Measurements from ENCODE around the gene GGTLC2. TPM values are rescaled to one million over a fixed set of nuclear protein-coding genes. Genes with fewer than 3 reads are reported as not detected.

Gene GGTLC2
- total and polyA plus RNA-seq, 2 donors, result 0.07 TPM; not detected in 1

DNA sequence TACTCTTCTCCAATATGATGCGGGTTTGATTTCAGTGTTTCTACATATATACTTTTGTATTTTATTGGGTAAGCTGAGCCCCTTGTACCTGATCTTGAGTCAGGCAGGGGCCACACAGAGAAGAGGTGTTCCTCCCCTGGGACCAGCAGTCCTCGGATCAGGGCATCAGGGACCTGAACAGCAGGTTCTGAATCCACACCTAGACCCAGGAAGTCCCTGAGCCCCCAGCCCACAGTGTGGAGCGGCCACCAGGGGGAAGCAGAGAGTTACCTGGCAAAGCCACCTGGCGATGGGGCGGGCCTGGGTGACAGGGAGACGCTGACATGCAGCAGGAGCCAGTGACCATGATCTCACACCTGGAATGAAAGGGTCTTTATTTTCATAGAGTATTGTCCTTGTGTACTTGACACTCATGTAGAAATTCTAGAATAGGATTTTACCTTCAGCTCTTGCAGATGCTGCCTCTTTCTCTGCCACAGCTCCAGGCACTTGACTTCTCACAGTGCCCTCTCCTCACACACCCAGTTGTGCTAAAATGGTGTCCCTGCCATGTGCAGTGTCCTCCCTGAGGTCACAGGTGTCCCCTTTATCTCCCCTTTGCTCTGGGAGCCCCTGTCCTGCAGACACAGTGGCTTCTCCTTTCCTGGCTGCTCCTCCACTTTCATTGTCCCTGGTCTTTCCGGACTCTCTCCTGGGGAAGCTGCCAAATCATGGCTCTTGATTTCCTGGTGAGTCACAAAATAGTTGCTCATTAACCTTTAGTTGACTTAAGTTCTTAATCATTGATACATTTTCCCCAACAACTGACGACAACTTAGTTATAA lies 48.5 kb downstream of the GGTLC2 start:
- no peaks in the 10 kb centered on the region for H3K36me3 ChIP-seq (ENCODE audit: control insufficient read depth in 2 of 2, insufficient read depth in 2 of 2, low read length in 1 of 2)
- peak overlapping the region in 1 of 2 donors; percentile 7 for H3K27ac ChIP-seq (ENCODE audit: low read depth in 1 of 2, low read length in 1 of 2)
- H3K4me1 ChIP-seq (ENCODE audit: control insufficient read depth in 2 of 2, insufficient read depth in 2 of 2, low read length in 2 of 2), result peaks cover 0 to 6% of the 10 kb centered on the region in 2 donors
- 82% methylated on average over 8 of the region's 8 CpGs for WGBS
- no peaks in the 10 kb centered on the region for H3K27me3 ChIP-seq (ENCODE audit: control insufficient read depth in 2 of 2, insufficient read depth in 1 of 2, low read length in 1 of 2)
- H3K9me3 ChIP-seq (ENCODE audit: control insufficient read depth in 2 of 2, insufficient read depth in 1 of 2, low read length in 1 of 2), result no peaks in the 10 kb centered on the region
- no peak overlapping the region for H3K4me3 ChIP-seq (ENCODE audit: low read length in 2 of 2)
- DNase-seq (ENCODE audit: low read depth in 6 of 9, low spot score in 9 of 9), result peak in 8 of 9 donors; percentile 35 to 81 (median 56)

DNA sequence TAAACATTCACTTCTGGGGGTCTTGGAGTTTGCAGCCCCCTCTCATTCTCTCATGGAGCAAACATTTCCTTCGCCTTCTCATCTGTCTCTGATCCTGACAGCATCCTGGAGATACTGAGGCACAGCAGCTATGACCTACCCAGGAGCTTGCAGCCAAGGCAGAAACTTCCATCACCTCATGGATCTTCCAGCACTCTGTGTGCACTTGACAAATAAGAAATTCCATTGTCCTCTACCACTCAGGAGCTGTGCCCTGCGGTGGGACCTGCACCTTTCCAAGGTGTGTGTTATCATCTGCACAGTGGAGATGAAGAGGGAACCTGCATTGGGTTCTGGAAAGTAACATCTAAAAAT lies 49.1 kb downstream of the GGTLC2 start:
- no peaks in the 10 kb centered on the region for H3K27me3 ChIP-seq (ENCODE audit: control insufficient read depth in 2 of 2, insufficient read depth in 1 of 2, low read length in 1 of 2)
- H3K4me1 ChIP-seq (ENCODE audit: control insufficient read depth in 2 of 2, insufficient read depth in 2 of 2, low read length in 2 of 2), result peaks cover 0 to 6% of the 10 kb centered on the region in 2 donors
- no peak overlapping the region for H3K27ac ChIP-seq (ENCODE audit: low read depth in 1 of 2, low read length in 1 of 2)
- H3K4me3 ChIP-seq (ENCODE audit: low read length in 2 of 2), result no peak overlapping the region
- no peaks in the 10 kb centered on the region for H3K9me3 ChIP-seq (ENCODE audit: control insufficient read depth in 2 of 2, insufficient read depth in 1 of 2, low read length in 1 of 2)
- 79% methylated on average over 2 of the region's 2 CpGs for WGBS
- H3K36me3 ChIP-seq (ENCODE audit: control insufficient read depth in 2 of 2, insufficient read depth in 2 of 2, low read length in 1 of 2), result no peaks in the 10 kb centered on the region
- no peak for DNase-seq (ENCODE audit: low read depth in 6 of 9, low spot score in 9 of 9)

DNA sequence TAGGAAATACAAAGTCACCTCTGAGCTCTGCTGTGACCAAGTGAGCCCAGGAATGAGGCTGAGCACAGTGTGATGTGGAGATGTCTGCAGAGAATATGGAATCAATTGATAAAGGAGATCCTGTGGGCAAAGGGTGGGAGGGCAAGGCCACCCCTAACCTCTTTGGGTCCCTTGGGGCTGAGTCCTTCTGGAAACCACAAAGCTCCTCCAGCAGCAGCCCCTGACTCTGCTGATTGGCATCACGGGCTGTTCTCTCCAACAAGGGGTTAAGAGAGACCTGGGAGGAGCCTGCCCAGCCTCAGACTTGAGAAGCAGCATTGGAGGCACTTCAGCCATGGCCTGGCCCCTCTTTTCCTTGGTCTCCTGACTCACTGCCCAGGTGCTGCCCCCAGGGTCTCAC lies 49.7 kb downstream of the GGTLC2 start:
- Histone ChIP-seq H3K36me3 (ENCODE audit: control insufficient read depth in 2 of 2, insufficient read depth in 2 of 2, low read length in 1 of 2) (no peaks in the 10 kb centered on the region), H3K4me3 (ENCODE audit: low read length in 2 of 2) (no peak overlapping the region), H3K9me3 (ENCODE audit: control insufficient read depth in 2 of 2, insufficient read depth in 1 of 2, low read length in 1 of 2) (no peaks in the 10 kb centered on the region), H3K27me3 (ENCODE audit: control insufficient read depth in 2 of 2, insufficient read depth in 1 of 2, low read length in 1 of 2) (no peaks in the 10 kb centered on the region), H3K27ac (ENCODE audit: low read depth in 1 of 2, low read length in 1 of 2) (no peak overlapping the region), H3K4me1 (ENCODE audit: control insufficient read depth in 2 of 2, insufficient read depth in 2 of 2, low read length in 2 of 2) (peaks cover 0 to 6% of the 10 kb centered on the region in 2 donors)
- WGBS, result 92% methylated on average over 1 of the region's 1 CpG
- DNase-seq (ENCODE audit: low read depth in 6 of 9, low spot score in 9 of 9), result no peak

DNA sequence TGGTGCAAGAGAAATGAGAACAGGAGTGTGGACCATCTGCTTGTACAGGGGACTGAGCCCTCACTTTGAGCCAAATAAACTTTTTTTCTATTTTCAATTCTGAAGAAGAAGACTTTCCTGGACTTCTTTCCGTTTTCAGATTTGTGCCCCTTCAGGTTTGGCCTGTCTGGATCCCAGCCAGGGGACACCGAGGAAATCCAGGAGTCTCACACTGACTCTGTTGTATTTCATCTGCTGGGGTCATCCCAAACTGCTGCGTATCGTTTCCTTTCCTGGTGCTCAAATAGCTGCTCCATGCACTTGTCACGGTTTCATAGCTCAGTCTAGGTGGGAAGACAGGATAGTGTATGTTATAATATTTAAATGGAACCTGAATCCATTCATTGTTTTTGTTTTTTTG lies 51.7 kb downstream of the GGTLC2 start:
- 96% methylated on average over 5 of the region's 5 CpGs for WGBS
- Histone ChIP-seq H3K27ac (ENCODE audit: low read depth in 1 of 2, low read length in 1 of 2) (no peak overlapping the region), H3K27me3 (ENCODE audit: control insufficient read depth in 2 of 2, insufficient read depth in 1 of 2, low read length in 1 of 2) (no peaks in the 10 kb centered on the region), H3K4me3 (ENCODE audit: low read length in 2 of 2) (no peak overlapping the region), H3K36me3 (ENCODE audit: control insufficient read depth in 2 of 2, insufficient read depth in 2 of 2, low read length in 1 of 2) (no peaks in the 10 kb centered on the region), H3K4me1 (ENCODE audit: control insufficient read depth in 2 of 2, insufficient read depth in 2 of 2, low read length in 2 of 2) (peaks cover 0 to 6% of the 10 kb centered on the region in 2 donors), H3K9me3 (ENCODE audit: control insufficient read depth in 2 of 2, insufficient read depth in 1 of 2, low read length in 1 of 2) (no peaks in the 10 kb centered on the region)
- DNase-seq (ENCODE audit: low read depth in 6 of 9, low spot score in 9 of 9), result no peak

Other genes starting within 250 kb of the GGTLC2 start
- 0.99 TPM for gene ZNF280B, start 135.9 kb upstream of the GGTLC2 start, total RNA-seq
- gene ZNF280B, start 135.9 kb upstream of the GGTLC2 start, polyA plus RNA-seq, result 0.55 TPM
- gene ZNF280A, start 124.3 kb upstream of the GGTLC2 start, total RNA-seq, result 0.05 TPM
- 0.02 TPM for gene ZNF280A, start 124.3 kb upstream of the GGTLC2 start, polyA plus RNA-seq
- 1.1 TPM for gene PRAME, start 85.3 kb upstream of the GGTLC2 start, total RNA-seq
- gene PRAME, start 85.3 kb upstream of the GGTLC2 start, polyA plus RNA-seq, result 0.89 TPM
- 2.3 TPM for gene IGLL5, start 243.2 kb downstream of the GGTLC2 start, total RNA-seq
- 29.9 TPM for gene IGLL5, start 243.2 kb downstream of the GGTLC2 start, polyA plus RNA-seq